Lower lobe of right lung (tissue), 2 donors: Measurements from ENCODE around the gene KHNYN. TPM values are rescaled to one million over a fixed set of nuclear protein-coding genes. Genes with fewer than 3 reads are reported as not detected.

ENCODE experiments used
- ATAC-seq, 2 donors: fragments of 200-7000 bp; cut with Tn5 transposase; one replicate each; pipeline ENCODE4 v1.9.1; 2020 to 2022; ENCODE audit warnings: mild to moderate bottlenecking in 2 of 2, moderate library complexity in 2 of 2
- DNase-seq: peaks from one replicate; pipeline ENCODE4 v3.0.0-alpha.2; 2020
- H3K27ac ChIP-seq: fragments of 200-600 bp; one replicate; pipeline ENCODE4 v1.8.0; 2022
- H3K27me3 ChIP-seq: fragments of 200-600 bp; one replicate; pipeline ENCODE4 v1.8.0; 2022; ENCODE audit warnings: low read depth
- H3K36me3 ChIP-seq: fragments of 200-600 bp; one replicate; pipeline ENCODE4 v1.8.0; 2022; ENCODE audit warnings: mild to moderate bottlenecking
- H3K4me1 ChIP-seq: fragments of 200-600 bp; one replicate; pipeline ENCODE4 v1.8.0; 2022
- H3K4me3 ChIP-seq: fragments of 200-600 bp; one replicate; pipeline ENCODE4 v1.8.0; 2022; ENCODE audit warnings: mild to moderate bottlenecking
- H3K9me3 ChIP-seq: fragments of 200-600 bp; one replicate; pipeline ENCODE4 v1.8.0; 2022
- intact Hi-C: fragments of 100-400 bp; cut with DNase I; formaldehyde crosslinking; loops from one replicate; pipeline ENCODE4 v1.11.0; 2022
- total RNA-seq: library from RNA; stranded (reverse); fragmentation: NEBNext Ultra II Directional; extraction: Animal tissue kit (Norgen Biotek cat#: 25700); gene quantifications from one replicate; pipeline ENCODE4 v1.2.1, GENCODE V29; 2021
- TF ChIP-seq, protein P1 (sequence below): fragments of 200-600 bp; IDR thresholded peaks from one replicate; pipeline ENCODE4 v1.8.0; 2022; ENCODE audit warnings: antibody characterized with exemption, mild to moderate bottlenecking
- donor health status: DM: no; HTN: yes; CAD: no; lungs with severe emphysema.

KHNYN gene
- total RNA-seq, 1 donor from 2014 or later, result 61.4 TPM

DNA sequence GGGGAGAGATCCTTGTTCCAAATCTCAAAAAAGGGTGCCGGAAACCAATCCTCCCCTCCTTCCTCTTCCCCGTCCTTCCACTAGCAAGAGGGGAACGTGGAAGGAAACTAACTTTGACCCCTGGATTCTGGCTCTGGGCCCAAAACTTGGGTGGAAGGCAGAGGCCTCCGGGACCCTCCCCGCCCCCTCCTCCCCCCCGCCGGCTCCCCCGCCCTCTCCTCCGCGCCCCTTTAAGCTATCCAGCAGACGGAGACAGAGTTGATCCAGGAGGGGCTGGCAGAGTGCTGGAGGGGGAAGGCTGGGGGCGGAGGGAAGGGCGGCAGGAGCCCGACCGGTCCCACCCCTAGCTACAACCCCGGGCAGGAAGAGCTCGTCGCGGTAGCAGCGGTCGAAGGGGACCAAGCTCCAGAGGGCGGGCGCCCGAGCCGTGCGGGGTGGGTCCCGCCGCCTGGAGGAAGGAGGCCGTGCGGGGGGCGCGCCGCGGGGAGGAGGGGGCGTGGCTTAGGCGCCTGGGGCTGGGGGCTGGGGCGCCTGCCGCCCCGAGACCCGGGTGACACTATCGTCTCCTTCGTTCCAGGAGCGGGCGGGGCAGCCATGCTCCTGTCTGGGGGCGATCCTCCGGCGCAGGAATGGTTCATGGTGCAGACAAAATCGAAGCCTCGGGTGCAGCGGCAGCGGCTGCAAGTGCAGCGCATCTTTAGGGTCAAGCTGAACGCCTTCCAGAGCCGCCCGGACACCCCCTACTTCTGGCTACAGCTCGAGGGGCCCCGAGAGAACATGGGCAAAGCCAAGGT is 30.9 kb upstream of the KHNYN start, which contains the start of gene NYNRIN:
Gene NYNRIN, plus strand, starts transcription at position 351 of the 794 bp plus-strand sequence. Its CDS starts 244 bp downstream, at position 595.
- TF ChIP-seq, protein P1, sequence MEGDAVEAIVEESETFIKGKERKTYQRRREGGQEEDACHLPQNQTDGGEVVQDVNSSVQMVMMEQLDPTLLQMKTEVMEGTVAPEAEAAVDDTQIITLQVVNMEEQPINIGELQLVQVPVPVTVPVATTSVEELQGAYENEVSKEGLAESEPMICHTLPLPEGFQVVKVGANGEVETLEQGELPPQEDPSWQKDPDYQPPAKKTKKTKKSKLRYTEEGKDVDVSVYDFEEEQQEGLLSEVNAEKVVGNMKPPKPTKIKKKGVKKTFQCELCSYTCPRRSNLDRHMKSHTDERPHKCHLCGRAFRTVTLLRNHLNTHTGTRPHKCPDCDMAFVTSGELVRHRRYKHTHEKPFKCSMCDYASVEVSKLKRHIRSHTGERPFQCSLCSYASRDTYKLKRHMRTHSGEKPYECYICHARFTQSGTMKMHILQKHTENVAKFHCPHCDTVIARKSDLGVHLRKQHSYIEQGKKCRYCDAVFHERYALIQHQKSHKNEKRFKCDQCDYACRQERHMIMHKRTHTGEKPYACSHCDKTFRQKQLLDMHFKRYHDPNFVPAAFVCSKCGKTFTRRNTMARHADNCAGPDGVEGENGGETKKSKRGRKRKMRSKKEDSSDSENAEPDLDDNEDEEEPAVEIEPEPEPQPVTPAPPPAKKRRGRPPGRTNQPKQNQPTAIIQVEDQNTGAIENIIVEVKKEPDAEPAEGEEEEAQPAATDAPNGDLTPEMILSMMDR, result no peak

DNA sequence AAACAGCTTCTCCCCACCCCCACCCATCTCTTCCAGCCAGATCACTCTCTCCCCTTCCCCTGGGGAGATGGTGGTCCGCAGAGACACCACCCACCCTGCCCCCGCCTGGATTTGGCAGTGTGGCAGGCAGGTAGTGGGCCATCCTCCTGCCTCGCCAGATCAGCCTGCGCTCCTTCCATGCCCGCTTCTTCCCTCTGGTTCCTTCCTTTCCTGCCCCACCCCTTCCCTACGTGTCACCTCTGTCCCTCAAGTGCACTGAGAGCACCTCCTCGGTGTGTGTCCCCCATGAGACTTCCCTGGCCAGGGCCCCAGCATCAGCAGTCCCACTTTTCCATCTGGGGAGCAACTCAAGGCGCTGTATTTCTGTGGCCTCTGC is 30.3 kb upstream of the KHNYN start:
- H3K9me3 ChIP-seq, result no peaks in the 10 kb centered on the region
- peak; percentile 20 to 29 for ATAC-seq
- no peaks in the 10 kb centered on the region for H3K27me3 ChIP-seq
- H3K27ac ChIP-seq, result peak overlapping the region; percentile 76
- peaks cover 61% of the 10 kb centered on the region for H3K4me1 ChIP-seq
- intact Hi-C loops, result no loop called here
- H3K36me3 ChIP-seq, result no peaks in the 10 kb centered on the region
- DNase-seq, result no peak
- TF ChIP-seq, protein P1, result no peak
- H3K4me3 ChIP-seq, result peak overlapping the region; percentile 84

More for the DNA sequence above, 30.9 kb upstream of the KHNYN start, which contains the start of gene NYNRIN:
- H3K4me1 ChIP-seq, result peaks cover 57% of the 10 kb centered on the region
- H3K9me3 ChIP-seq, result no peaks in the 10 kb centered on the region
- ATAC-seq (peak; percentile 80 to 81), DNase-seq (peak; percentile 63)
- H3K36me3 ChIP-seq, result no peaks in the 10 kb centered on the region
- H3K4me3 ChIP-seq, result peak within 1 kb of the TSS; percentile 84
- H3K27me3 ChIP-seq, result no peaks in the 10 kb centered on the region
- intact Hi-C loops, result no loop called here
- peak within 1 kb of the TSS; percentile 76 for H3K27ac ChIP-seq

DNA sequence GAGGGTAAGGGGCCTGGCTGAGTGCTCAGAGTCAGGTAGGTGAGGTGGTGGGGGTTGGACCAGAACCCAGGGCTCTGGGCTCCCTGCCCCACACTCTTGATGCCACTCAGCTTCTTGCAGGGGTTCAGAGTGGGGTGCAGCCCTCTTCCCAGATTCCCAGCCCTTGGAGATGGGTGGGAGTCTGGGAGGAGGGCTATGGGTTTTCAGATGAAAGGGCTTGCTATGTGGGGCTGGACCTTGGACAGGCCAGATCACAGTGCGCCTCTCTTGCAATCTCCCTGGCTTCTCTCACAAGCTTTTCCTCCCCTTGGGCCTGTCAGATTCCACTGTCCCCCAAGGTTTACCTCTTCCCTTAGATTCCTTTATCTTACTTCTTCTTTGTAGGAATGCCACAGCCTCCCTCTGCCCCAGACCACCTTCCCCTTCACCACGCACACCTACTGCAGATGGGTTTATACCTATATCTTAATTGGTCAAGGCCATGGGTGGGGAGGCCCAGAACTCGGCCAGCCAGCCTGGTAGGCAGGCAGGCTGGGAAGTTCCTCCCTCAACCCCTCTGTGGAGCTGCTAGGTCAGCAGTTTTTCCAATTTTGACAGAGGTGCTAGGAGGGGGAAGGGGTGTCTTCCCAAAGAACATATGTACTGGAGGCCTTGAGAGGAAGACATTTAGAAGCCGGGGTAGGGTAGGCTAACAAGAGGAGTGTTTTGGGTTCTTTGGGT is 29.6 kb upstream of the KHNYN start:
- Histone ChIP-seq H3K4me1 (peaks cover 63% of the 10 kb centered on the region), H3K36me3 (no peaks in the 10 kb centered on the region), H3K9me3 (no peaks in the 10 kb centered on the region), H3K4me3 (peak overlapping the region; percentile 84), H3K27me3 (no peaks in the 10 kb centered on the region), H3K27ac (peak overlapping the region; percentile 76)
- TF ChIP-seq, protein P1, result no peak
- intact Hi-C loops, result no loop called here
- ATAC-seq, result no peak
- no peak for DNase-seq

DNA sequence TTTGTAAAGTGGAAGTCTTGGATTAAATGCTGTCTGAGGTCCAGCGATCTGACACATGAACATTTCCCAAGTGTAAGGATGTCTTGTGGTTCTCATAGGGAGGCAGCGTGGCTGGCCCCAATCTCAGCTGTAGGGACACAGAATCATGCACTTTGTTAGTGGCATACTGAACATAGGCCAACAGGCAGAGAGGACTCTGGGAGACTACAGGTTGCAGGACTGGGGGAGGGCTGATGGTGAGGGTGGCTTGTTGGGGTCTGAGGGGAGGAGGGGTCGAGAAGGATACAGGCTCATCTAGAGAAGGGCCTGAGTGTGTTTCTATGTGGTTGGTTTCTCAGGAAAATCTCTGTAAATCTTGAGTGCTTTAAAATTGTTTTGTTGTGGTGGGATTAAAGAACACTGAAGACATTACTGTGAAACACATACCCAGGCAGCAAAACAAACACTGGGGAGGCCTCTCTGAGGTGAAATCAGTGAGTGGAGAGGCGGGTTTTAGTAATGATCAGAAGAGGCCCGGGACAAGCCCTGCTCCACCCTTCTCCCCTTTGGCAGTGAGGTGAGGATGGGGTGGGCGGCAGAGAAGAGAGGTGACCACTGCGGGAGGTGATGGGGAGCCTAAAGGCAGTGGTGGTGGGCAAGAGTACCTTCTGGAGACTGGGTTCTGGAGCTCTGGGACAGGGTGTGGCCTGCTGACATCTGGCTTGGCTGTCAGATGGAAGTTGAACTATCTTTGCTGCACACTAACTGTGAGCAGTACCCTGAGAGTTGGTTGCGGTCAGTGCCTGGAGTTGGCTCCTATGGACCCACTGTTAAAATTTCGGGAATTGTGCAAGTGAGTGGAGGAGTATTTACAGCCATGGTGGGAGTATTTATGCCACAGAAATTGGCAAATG is 27.7 kb upstream of the KHNYN start:
- H3K4me3 ChIP-seq, result no peak overlapping the region
- ATAC-seq, result no peak

More for the DNA sequence above, 27.7 kb upstream of the KHNYN start:
- no peak overlapping the region for H3K27ac ChIP-seq
- no peak for DNase-seq
- TF ChIP-seq, protein P1, result no peak
- intact Hi-C loops, result no loop called here
- H3K9me3 ChIP-seq, result no peaks in the 10 kb centered on the region
- no peaks in the 10 kb centered on the region for H3K36me3 ChIP-seq
- H3K4me1 ChIP-seq, result peaks cover 57% of the 10 kb centered on the region
- no peaks in the 10 kb centered on the region for H3K27me3 ChIP-seq
